B cell (primary cell): ENCODE data around the gene LDLRAD3. TPM values are rescaled to one million over a fixed set of nuclear protein-coding genes. Genes with fewer than 3 reads are reported as not detected.

Experiments
- ATAC-seq: fragments of 200-7000 bp; cut with Tn5 transposase; one replicate; pipeline ENCODE4 v1.10.0; 2021; ENCODE audit warnings: low read depth, mild to moderate bottlenecking, moderate number of reproducible peaks, moderate library complexity
- CTCF ChIA-PET: fragments of 350-600 bp; sonication (Branson Sonifier 250); formaldehyde crosslinking; loops from one replicate; lab custom pipeline; 2021; ENCODE audit warnings: antibody characterized with exemption, inconsistent platforms; lab: Charles Lee
- POLR2A ChIA-PET: fragments of 350-600 bp; sonication (Branson Sonifier 250); formaldehyde crosslinking; loops from one replicate; lab custom pipeline; 2021; ENCODE audit warnings: antibody characterized with exemption; lab: Charles Lee
- DNase-seq: peaks from one replicate; pipeline ENCODE4 v3.0.0; 2013
- H2AFZ ChIP-seq: 2 replicates; pipeline ENCODE4 v1.6.1; 2012; ENCODE audit warnings: mild to moderate bottlenecking, low read depth, low read length; ENCODE audit not compliant: insufficient read depth, poor library complexity, severe bottlenecking
- H3K27ac ChIP-seq, 2 donors: 1 replicate in 1 of 2; 2 replicates in 1 of 2; pipeline ENCODE4 v1.5.1; 2012 to 2013; ENCODE audit warnings: low read length in 2 of 2, mild to moderate bottlenecking in 2 of 2, moderate library complexity in 1 of 2
- H3K27me3 ChIP-seq, 4 experiments: fragments of 200-600 bp in 1 of 4; sonication (generic) in 1 of 4; replicated peaks in 1 of 4; 1 replicate in 2 of 4; 2 replicates in 2 of 4; pipeline versions ENCODE4 v1.6.1 to v1.7.0; 2013 to 2016; ENCODE audit warnings: low read length in 3 of 4, mild to moderate bottlenecking in 2 of 4, mixed read lengths in 1 of 4, moderate library complexity in 1 of 4; ENCODE audit not compliant: insufficient read depth in 4 of 4, control insufficient read depth in 3 of 4; ENCODE audit errors: control extremely low read depth in 1 of 4
- H3K36me3 ChIP-seq, 2 experiments: replicated peaks in 1 of 2; 1 replicate in 1 of 2; 2 replicates in 1 of 2; pipeline versions ENCODE4 v1.6.1 to v1.7.1; 2013; ENCODE audit warnings: low read length in 1 of 2; ENCODE audit not compliant: insufficient read depth in 2 of 2, control insufficient read depth in 1 of 2; ENCODE audit errors: control extremely low read depth in 1 of 2, extremely low read depth in 1 of 2
- H3K4me1 ChIP-seq, 2 donors: fragments of 200-600 bp in 1 of 2; sonication (generic) in 1 of 2; 1 replicate in 1 of 2; 2 replicates in 1 of 2; pipeline versions ENCODE4 v1.5.1 to v1.6.1; 2013 to 2017; ENCODE audit warnings: low read length in 2 of 2; ENCODE audit not compliant: control insufficient read depth in 2 of 2, insufficient read depth in 2 of 2
- H3K4me2 ChIP-seq: replicated peaks from 2 replicates; pipeline ENCODE3; 2012; ENCODE audit warnings: mild to moderate bottlenecking, low read depth, low read length; ENCODE audit not compliant: poor library complexity, severe bottlenecking
- H3K4me3 ChIP-seq, 5 experiments: fragments of 200-600 bp in 1 of 5; sonication (generic) in 1 of 5; 1 replicate in 3 of 5; 2 replicates in 2 of 5; pipeline versions ENCODE4 v1.5.1 to v1.7.0; 2011 to 2016; ENCODE audit warnings: low read length in 4 of 5, mild to moderate bottlenecking in 4 of 5, low read depth in 2 of 5, control low read depth in 1 of 5, moderate library complexity in 1 of 5; ENCODE audit not compliant: insufficient read depth in 1 of 5; ENCODE audit errors: control extremely low read depth in 1 of 5, extremely low read depth in 1 of 5
- H3K79me2 ChIP-seq: fragments of 200-600 bp; sonication (generic); one replicate; pipeline ENCODE4 v1.6.0; 2016; ENCODE audit warnings: low read length; ENCODE audit not compliant: control insufficient read depth, insufficient read depth
- H3K9ac ChIP-seq: fragments of 200-600 bp; sonication (generic); 2 replicates; pipeline ENCODE4 v1.6.1; 2017; ENCODE audit warnings: mild to moderate bottlenecking, low read length, moderate library complexity
- H3K9me3 ChIP-seq, 3 donors: one replicate each; pipeline versions ENCODE4 v1.6.1 to v1.7.1; 2013; ENCODE audit warnings: low read length in 2 of 3; ENCODE audit not compliant: control insufficient read depth in 2 of 3, insufficient read depth in 1 of 3; ENCODE audit errors: control extremely low read depth in 1 of 3
- H4K20me1 ChIP-seq: 2 replicates; pipeline ENCODE4 v1.6.0; 2012; ENCODE audit warnings: mild to moderate bottlenecking, low read length; ENCODE audit not compliant: insufficient read depth, control insufficient read depth, poor library complexity, severe bottlenecking
- H3K27ac Mint-ChIP-seq: one replicate; pipeline ENCODE4 v1.8.0; 2021; ENCODE audit warnings: mixed read lengths
- H3K27me3 Mint-ChIP-seq: one replicate; pipeline ENCODE4 v1.8.0; 2021; ENCODE audit warnings: mixed read lengths
- H3K4me1 Mint-ChIP-seq: one replicate; pipeline ENCODE4 v1.8.0; 2021; ENCODE audit warnings: mixed read lengths
- H3K4me3 Mint-ChIP-seq: one replicate; pipeline ENCODE4 v1.8.0; 2021; ENCODE audit warnings: mixed read lengths
- H3K9me3 Mint-ChIP-seq: one replicate; pipeline ENCODE4 v1.8.0; 2022; ENCODE audit warnings: mixed read lengths; ENCODE audit not compliant: insufficient read depth
- EZH2 ChIP-seq: IDR thresholded peaks from 2 replicates; pipeline ENCODE4 v1.6.1; 2012; ENCODE audit warnings: borderline replicate concordance, low read depth, mild to moderate bottlenecking, moderate library complexity, low read length; ENCODE audit not compliant: insufficient read depth, poor library complexity, severe bottlenecking
- WGBS: methylation state at CpG from one replicate; pipeline ENCODE4 v1.1.5; 2013; ENCODE audit warnings: missing lambda C conversion rate; ENCODE audit not compliant: insufficient coverage; 5-methylcytosine and 5-hydroxymethylcytosine counted together
- intact Hi-C: fragments of 100-400 bp; cut with micrococcal nuclease; formaldehyde crosslinking; loops from one replicate; pipeline ENCODE4 v1.10.0; 2022
- polyA plus RNA-seq: library from polyadenylated mRNA; depleted of rRNA; stranded (reverse); fragments of >200 nt; gene quantifications from 2 replicates; pipeline ENCODE4 v1.2.3, GENCODE V29; 2012
- total RNA-seq, 2 donors: library from RNA; stranded (reverse); fragments of 120-200 nt in 1 of 2; gene quantifications; 1 replicate in 1 of 2; 2 replicates in 1 of 2; pipeline versions ENCODE4 v1.2.3 to v1.2.4, GENCODE V29; 2013 to 2022
- TF ChIP-seq, protein P1 (sequence below): fragments of 200-600 bp; IDR thresholded peaks from one replicate; pipeline ENCODE4 v1.8.0; 2022; ENCODE audit warnings: antibody characterized with exemption, mild to moderate bottlenecking

Gene LDLRAD3
- total and polyA plus RNA-seq, 2 donors (not counting 1 experiment from before 2014, with no cell fraction given): 0.01 TPM; not detected in 1

DNA sequence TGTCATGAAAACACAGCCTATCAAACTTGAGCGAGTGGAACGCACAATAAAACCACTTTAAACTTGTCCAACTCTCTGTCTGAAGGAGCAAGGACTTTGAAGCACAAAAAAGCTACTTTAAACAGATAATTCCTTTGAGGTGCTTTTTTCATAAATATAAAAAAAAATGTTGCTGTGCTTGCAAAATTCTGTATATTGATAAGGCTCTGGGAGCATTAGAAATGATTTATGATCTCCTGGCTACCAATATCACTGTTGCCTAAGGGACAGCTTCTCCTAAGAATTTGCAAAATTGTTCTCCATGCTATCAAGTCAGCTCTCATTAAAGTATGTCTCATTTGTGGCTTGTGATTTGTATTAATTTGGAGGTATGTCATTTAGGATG is 37.6 kb upstream of the LDLRAD3 start:
- Histone ChIP-seq H3K27me3 (no peaks in the 10 kb centered on the region), H3K79me2 (no peaks in the 10 kb centered on the region), H3K27ac (no peak overlapping the region), H3K9me3 (peaks cover 3 to 17% (median 6%) of the 10 kb centered on the region in 3 donors), H3K36me3 (no peaks in the 10 kb centered on the region), H4K20me1 (no peaks in the 10 kb centered on the region), H3K9ac (no peak overlapping the region), H3K4me3 (no peak overlapping the region), H2AFZ (no peak overlapping the region), H3K4me2 (no peak overlapping the region), H3K4me1 (no peaks in the 10 kb centered on the region)
- peaks cover 12% of the 10 kb centered on the region for H3K9me3 Mint-ChIP-seq
- ChIA-PET CTCF (no interaction called here), POLR2A (no interaction called here)
- DNase-seq (no peak), ATAC-seq (no peak)
- no peak overlapping the region for H3K27ac Mint-ChIP-seq
- no peak overlapping the region for H3K4me3 Mint-ChIP-seq
- no peaks in the 10 kb centered on the region for H3K4me1 Mint-ChIP-seq
- WGBS: no CpG with 5 or more reads among the region's 2 CpGs
- intact Hi-C loops: no loop called here
- TF ChIP-seq EZH2: no peak
- TF ChIP-seq, protein P1, sequence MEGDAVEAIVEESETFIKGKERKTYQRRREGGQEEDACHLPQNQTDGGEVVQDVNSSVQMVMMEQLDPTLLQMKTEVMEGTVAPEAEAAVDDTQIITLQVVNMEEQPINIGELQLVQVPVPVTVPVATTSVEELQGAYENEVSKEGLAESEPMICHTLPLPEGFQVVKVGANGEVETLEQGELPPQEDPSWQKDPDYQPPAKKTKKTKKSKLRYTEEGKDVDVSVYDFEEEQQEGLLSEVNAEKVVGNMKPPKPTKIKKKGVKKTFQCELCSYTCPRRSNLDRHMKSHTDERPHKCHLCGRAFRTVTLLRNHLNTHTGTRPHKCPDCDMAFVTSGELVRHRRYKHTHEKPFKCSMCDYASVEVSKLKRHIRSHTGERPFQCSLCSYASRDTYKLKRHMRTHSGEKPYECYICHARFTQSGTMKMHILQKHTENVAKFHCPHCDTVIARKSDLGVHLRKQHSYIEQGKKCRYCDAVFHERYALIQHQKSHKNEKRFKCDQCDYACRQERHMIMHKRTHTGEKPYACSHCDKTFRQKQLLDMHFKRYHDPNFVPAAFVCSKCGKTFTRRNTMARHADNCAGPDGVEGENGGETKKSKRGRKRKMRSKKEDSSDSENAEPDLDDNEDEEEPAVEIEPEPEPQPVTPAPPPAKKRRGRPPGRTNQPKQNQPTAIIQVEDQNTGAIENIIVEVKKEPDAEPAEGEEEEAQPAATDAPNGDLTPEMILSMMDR: no peak
- peaks cover 11% of the 10 kb centered on the region for H3K27me3 Mint-ChIP-seq

DNA sequence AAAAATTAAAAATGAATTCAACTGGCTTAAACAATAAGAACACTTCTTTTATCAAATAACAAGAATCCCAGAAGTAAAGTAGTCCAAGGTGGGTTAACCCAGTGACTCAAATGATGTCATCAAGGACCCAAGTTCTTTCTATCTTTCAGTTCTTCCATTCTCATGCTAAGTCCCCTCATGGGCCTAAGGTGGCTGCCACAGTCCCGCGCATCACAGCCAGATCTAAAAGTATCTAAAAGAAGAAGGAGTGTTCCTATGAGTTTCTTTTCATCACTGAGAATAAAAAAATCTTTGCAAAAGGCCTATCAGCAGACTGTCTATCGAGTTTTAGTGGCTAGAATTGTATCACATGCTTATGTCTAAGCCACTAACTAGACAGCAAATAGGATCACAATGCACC is 37.2 kb upstream of the LDLRAD3 start:
- peaks cover 12% of the 10 kb centered on the region for H3K9me3 Mint-ChIP-seq
- Histone ChIP-seq H3K4me3 (no peak overlapping the region), H3K27ac (no peak overlapping the region), H2AFZ (no peak overlapping the region), H3K9me3 (peaks cover 3 to 15% (median 6%) of the 10 kb centered on the region in 3 donors), H4K20me1 (no peaks in the 10 kb centered on the region), H3K4me1 (no peaks in the 10 kb centered on the region), H3K27me3 (no peaks in the 10 kb centered on the region), H3K36me3 (no peaks in the 10 kb centered on the region), H3K9ac (no peak overlapping the region), H3K4me2 (no peak overlapping the region), H3K79me2 (no peaks in the 10 kb centered on the region)
- H3K4me1 Mint-ChIP-seq: no peaks in the 10 kb centered on the region
- no peak overlapping the region for H3K4me3 Mint-ChIP-seq
- DNase-seq (no peak), ATAC-seq (no peak)
- whole genome bisulfite sequencing: no CpG with 5 or more reads among the region's 3 CpGs
- peaks cover 15% of the 10 kb centered on the region for H3K27me3 Mint-ChIP-seq
- ChIA-PET CTCF (no interaction called here), POLR2A (no interaction called here)
- intact Hi-C loops: no loop called here
- no peak overlapping the region for H3K27ac Mint-ChIP-seq
- TF ChIP-seq, protein P1: no peak
- no peak for TF ChIP-seq EZH2
